ENCODE measurements around the gene LLCFC1.

DNA sequence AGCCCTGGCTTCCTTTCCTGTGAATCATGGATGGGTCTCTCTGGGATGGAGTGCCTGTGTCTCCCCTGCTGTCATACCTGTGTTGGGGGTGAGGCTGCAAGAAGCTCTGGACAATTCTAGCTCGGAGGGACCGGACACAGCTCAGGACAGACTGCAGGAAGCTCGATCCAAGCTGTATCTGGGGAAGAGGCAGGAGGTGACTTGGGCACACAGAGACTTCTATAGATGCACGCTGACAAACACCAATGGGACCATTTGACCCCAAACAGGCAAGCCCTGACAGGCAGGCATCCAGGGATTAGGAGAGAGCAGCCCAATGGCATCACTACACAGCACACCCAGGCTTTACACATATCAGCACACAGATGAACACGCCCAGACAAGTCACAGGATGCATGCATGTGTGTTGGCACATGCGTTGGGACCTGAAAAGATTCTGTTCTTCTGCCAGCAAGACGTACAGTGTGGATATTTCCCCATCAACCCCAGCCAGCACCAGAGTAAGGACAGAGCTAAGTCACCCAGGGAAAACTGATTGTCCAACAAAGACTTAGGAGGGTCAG is 4.5 kb downstream of the LLCFC1 start:
- TF ChIP-seq, protein P1, sequence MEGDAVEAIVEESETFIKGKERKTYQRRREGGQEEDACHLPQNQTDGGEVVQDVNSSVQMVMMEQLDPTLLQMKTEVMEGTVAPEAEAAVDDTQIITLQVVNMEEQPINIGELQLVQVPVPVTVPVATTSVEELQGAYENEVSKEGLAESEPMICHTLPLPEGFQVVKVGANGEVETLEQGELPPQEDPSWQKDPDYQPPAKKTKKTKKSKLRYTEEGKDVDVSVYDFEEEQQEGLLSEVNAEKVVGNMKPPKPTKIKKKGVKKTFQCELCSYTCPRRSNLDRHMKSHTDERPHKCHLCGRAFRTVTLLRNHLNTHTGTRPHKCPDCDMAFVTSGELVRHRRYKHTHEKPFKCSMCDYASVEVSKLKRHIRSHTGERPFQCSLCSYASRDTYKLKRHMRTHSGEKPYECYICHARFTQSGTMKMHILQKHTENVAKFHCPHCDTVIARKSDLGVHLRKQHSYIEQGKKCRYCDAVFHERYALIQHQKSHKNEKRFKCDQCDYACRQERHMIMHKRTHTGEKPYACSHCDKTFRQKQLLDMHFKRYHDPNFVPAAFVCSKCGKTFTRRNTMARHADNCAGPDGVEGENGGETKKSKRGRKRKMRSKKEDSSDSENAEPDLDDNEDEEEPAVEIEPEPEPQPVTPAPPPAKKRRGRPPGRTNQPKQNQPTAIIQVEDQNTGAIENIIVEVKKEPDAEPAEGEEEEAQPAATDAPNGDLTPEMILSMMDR (IDR thresholded peaks at IDR 0.05), result no peak
- TF ChIP-seq POLR2A (IDR thresholded peaks at IDR 0.05; ENCODE audit: low read depth), result no peak

All from esophagus muscularis mucosa (tissue), 3 donors.